D721Med (cell line): ENCODE data around the gene STPG4.

ENCODE experiments used
- DNase-seq: peaks from one replicate; pipeline ENCODE4 v3.0.0; 2011; ENCODE audit warnings: low spot score; ENCODE audit not compliant: insufficient read length
- FAIRE-seq: peaks from 2 replicates; lab custom pipeline; 2011; peaks lifted over from hg19 to GRCh38; lab: Jason Lieb, UNC
- TF ChIP-seq, protein P1 (sequence below): IDR thresholded peaks from 2 replicates; pipeline ENCODE4 v1.5.1; 2012; ENCODE audit warnings: mild to moderate bottlenecking, control low read depth; ENCODE audit not compliant: insufficient read depth; ENCODE audit errors: missing control alignments

STPG4 gene

DNA sequence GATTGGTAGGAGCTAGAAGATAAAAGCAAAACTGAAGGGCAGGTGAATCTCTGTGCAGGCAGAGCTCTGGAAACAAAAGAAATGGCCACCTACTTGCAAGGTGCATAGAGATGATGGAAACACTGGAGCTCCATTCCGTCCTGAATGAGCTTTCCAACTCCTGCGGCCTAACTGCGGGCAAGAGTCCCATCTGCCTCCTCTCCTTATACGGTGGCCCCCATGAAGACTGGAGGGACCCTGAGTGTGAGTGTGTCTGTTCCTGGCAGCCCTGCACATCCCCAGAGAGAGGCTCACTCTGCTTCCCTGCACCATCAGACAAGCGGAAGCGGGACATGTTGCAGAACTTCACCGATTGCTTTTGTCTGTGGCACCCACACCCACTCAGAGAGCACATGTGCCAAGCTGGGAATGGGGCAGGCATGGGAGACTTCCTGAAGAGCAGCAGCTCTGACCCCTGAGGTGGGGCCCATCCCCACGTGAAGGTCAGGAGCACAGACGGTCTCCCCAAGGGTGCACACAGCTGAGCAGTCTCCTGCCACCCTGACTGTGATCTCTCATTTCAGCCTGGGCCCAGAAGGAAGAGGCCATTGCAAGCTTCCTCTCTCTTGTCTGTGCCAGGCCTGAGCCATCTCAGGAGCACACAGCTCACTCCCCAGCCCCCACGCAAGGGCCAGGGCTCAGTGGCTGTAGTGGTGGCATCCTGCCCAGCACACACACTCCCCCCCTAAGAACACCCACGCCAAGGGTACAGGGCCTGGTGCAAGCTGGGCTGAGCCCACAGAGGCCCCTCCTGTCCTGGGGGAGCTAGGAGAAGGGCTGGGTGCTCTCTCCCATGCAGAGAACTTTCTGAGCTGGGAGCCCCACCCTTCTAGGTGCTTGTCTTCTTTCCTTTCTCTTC lies 75.3 kb downstream of the STPG4 start:
- FAIRE-seq (no peak), DNase-seq (no peak)

DNA sequence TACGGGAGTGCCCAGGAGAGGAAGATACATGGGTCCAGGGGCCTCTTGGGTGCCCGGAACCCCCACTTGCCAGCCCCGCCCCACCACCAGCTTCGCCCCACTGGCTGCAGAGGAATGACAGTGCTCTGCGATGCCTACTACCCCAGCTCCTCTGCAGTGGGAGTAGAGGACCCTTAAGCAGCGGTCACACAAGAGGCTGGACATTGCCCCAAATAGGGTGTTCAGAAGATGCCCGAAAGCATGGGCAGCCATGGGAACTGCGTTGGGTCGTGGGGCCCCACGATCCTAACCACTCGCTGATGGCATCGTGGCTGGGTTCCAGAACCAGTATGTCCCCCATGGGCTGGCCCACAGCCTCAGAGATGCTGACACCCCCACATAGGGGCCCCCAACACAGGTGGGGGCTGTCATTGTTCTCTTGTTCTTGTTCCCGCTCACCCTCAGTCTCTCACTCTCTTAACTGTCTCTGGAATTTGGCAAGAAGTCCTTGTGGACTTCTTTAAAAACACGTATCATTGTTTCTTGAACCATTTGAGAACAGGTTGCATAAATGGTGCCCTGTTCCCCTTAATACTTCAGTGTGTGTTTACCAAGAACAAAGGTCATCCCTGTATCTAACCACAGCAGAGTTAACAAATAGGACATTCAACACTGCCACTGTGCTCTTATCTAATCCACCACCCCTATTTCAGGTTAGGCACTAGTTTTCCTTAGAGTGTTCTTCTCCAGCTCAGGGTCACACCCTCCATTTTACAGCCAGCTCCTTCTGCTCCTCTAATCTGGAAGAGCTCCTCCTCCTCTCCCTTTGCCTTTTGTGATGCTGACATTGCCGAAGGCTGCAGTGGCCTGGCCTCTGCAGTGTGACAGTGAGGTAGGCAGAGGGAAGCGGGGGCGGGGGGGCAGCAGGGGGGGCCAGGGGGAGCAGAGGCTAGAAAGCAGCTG lies 76.3 kb downstream of the STPG4 start:
- TF ChIP-seq, protein P1, sequence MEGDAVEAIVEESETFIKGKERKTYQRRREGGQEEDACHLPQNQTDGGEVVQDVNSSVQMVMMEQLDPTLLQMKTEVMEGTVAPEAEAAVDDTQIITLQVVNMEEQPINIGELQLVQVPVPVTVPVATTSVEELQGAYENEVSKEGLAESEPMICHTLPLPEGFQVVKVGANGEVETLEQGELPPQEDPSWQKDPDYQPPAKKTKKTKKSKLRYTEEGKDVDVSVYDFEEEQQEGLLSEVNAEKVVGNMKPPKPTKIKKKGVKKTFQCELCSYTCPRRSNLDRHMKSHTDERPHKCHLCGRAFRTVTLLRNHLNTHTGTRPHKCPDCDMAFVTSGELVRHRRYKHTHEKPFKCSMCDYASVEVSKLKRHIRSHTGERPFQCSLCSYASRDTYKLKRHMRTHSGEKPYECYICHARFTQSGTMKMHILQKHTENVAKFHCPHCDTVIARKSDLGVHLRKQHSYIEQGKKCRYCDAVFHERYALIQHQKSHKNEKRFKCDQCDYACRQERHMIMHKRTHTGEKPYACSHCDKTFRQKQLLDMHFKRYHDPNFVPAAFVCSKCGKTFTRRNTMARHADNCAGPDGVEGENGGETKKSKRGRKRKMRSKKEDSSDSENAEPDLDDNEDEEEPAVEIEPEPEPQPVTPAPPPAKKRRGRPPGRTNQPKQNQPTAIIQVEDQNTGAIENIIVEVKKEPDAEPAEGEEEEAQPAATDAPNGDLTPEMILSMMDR = no peak
- DNase-seq (no peak), FAIRE-seq (no peak)

More for the DNA sequence above, 75.3 kb downstream of the STPG4 start:
- TF ChIP-seq, protein P1 = no peak

DNA sequence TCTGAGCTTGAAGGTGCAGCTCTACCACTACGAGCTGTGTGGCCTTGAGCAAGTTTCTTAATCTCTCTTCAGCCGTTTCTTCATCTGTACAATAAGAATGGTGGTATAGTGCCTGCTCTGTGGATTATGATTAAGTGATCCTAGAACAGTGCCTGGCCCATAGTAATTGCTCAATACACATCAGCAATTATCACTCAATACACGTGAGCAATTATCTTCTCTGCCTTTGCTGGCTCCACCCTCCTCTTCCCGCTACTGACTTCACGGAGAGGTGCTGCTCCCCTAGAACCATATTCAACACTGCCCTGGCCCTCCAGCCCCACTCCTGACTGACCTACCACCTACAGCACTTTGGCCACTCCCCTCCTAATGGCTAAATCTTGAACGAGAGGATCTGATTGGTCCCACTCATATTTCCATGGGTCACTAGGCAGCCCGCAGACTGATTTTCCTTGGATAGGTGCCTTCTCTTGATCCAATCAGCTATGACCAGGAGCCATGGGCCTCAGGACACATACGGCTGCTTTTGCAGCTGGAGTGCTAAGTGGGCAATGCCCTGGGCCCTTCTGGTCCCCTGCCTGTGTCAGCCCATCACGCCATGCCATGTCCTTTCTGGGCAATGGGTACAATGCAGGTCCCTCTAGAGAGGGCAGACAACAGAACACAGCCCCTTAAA lies 77.5 kb downstream of the STPG4 start:
- FAIRE-seq (no peak), DNase-seq (no peak)
- TF ChIP-seq, protein P1 = no peak

DNA sequence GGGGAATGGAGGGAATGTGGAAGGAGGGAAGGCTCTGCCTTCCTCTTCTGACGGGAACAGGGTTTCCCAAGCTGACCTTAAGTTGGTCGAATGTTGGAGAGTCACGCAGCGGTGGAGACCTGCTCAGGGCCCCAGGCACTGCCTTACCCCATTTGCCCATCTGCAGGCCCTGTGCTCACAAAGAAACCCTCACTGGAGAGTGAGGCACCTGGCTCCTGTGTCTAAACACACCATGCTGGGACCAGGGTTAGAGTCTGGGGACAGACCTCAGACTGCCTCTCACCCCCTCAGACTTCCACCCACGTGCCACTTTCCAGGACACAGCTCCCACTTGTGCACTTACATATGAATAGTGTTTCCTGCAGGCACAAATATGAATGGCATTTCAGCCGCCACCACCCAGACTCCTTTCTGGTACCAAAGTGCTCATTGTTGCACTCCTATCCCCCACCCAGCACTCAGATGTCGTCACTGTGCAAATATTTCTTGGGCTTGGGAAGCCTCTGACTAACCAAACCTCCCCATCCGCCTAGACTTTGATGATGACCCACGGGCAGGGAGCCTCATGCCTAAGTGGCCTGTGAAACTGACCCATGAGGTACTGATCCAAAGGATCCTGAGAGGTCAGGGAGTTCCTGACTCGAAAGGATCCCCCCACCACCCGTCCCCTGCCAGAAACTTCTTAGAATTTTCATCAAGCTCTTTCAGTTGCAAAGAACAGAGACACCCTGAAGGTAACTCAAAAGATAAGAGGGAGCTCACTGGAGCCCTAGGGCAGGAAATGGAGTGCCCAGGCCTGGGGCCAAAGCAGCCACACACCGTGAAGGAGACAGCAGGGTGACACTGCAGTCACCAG lies 78.3 kb downstream of the STPG4 start:
- TF ChIP-seq, protein P1 = no peak
- FAIRE-seq = no peak
- no peak for DNase-seq

DNA sequence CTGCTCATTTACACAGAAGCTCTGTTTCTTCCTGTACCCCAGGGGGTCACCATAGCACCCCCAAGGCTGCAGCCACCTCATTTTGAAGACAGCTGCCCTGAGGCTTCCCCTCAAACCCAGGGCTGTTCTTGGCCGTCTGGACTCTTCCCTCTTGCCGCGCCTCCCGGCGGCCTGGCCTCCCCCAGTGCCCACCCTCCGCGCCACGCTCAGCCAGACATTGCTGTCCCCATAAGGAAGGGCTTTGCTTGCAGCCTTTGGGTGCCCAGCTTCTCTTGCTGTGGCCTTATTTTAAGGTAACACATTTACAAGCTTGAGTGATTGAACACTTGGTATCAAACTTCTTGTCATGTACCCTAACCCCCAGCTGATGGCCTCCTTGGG lies 79.0 kb downstream of the STPG4 start:
- TF ChIP-seq, protein P1 = no peak
- DNase-seq = no peak
- no peak for FAIRE-seq

DNA sequence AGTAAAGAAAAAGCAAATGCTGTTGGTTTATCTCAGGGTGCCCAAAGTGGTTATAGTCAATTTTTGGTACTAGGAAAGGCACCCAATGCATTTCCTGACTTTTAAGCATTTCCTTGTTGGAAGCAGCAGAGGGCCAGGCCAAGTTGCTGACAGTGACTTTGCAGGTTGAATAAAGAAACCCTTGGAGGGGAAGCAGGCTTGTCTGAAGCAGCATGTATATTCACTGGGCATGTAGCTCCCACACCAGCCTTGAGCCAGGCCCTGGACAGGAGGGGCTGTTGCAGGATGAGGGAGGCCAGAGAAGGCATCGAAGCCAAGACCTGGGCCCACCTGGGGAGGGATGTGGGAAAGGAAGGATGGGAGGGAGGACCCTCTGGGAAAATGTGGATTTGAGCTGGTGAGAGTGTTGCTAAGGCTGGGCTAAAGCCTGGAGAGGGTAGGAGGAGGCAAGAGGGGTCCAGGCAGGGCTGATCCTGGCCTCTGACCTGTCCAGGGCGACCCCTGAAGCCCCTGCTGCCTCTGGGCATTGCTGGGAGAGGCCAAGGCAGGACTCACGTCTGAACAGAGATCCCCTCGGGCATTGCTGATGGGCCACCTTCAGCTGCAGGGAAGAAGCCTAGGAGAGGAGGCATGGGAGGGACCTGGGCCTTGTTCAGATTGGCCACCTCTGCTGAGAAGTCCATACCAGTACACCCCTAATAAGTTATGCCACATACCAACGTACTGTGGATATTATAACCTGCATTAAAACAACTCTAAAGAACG lies 79.6 kb downstream of the STPG4 start:
- FAIRE-seq (no peak), DNase-seq (no peak)
- TF ChIP-seq, protein P1 = no peak
